Measurements from ENCODE around the gene OR4F15.
"Not testable (repeated sequence)": the region's sequence is repeated elsewhere in the genome, so short reads cannot be mapped to it uniquely, and the experiment has no call there.

Gene OR4F15, protein sequence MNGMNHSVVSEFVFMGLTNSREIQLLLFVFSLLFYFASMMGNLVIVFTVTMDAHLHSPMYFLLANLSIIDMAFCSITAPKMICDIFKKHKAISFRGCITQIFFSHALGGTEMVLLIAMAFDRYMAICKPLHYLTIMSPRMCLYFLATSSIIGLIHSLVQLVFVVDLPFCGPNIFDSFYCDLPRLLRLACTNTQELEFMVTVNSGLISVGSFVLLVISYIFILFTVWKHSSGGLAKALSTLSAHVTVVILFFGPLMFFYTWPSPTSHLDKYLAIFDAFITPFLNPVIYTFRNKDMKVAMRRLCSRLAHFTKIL

GRCh38 chr15:101811902-101812301, at the start of gene OR4F15:
TSS of gene OR4F15 (plus strand) at chr15:101812202. CDS start at chr15:101818187, 5,985 bp downstream.
- FAIRE-seq, result no peak
- DNase-seq (ENCODE audit: insufficient read length, low spot score), result no peak

DNA sequence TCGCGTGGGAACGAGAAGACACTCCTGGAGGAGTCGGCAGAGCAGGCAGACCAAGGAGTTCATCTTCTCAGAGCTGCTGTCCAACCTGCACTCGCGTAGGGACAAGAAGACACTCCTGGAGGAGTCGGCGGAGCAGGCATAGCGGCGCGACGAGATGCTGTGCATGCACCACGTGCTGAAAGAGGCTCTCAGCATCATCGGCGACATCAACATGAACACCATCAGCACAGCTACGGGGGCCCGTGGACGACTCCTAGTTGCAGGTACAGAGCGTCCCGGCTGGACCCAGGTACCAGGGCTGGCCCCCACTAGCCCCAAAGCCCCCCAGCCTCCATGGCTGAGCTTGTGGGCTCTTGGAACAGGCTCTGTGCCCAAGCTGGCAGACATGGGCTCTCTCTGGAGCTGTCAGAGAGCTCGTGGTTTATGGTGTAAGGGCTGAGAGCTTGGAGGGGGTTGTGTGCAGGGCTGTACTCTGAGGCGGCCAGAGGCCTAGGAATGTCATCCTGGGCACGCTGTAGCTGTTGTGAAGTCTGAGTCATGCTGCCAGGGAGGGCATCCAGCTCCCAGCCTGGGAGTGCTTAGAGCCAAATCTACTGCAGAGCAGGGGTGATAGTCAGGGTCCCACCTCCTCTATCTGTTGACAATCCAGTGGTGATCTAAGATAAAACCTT, 47.2 kb upstream of the OR4F15 start:
- DNase-seq (ENCODE audit: insufficient read length, low spot score); FAIRE-seq: not testable (repeated sequence)

DNA sequence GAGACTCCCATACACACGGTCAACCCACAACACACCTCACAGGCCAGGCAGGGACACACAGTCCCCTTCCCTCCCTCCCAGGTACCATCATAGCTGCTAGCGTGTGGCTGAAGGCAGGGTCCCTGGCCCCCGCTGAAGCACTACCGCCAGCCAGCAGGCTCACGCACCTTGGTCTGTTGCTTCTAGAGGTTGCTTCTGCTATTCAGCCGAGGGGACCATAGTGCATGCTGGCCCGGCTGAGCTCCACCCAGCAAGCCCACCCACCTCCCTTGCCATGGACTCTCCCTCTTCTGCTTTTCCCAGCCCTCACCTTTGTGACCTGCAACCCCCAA, 46.7 kb upstream of the OR4F15 start:
- FAIRE-seq; DNase-seq (ENCODE audit: insufficient read length, low spot score): not testable (repeated sequence)

DNA sequence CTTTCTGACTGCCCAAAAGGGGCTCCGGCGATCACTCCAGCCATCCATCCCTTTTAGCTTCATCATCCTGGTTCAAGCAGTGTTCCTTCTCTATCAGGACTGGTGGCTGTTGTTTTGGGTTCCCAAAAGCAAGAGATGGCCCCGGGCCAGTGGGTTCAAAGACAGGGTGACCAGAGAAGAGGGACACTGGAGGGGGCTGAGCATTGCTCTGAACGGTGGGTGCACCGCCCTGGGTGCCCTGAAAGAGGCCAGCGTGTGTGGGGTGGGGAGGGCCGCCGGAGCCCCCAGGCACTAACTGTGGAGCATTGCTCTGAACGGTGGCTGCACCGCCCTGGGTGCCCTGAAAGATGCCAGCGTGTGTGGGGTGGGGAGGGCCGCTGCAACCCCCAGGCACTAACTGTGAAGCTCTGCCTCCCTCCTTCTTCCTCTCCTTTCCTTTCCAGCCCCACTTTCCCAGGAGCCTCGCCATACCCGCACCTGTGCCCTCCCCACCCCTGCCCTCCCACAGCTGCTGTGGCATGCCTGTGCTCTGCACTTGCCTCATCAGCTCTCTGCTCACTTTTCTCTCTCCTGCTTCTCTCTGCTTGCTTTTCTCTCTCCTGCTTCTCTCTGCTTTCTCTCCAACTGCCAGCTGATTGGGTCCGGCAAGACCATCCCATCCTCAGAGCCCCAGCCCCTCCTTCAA, 46.1 kb upstream of the OR4F15 start:
- FAIRE-seq (no peak), DNase-seq (ENCODE audit: insufficient read length, low spot score) (no peak)

DNA sequence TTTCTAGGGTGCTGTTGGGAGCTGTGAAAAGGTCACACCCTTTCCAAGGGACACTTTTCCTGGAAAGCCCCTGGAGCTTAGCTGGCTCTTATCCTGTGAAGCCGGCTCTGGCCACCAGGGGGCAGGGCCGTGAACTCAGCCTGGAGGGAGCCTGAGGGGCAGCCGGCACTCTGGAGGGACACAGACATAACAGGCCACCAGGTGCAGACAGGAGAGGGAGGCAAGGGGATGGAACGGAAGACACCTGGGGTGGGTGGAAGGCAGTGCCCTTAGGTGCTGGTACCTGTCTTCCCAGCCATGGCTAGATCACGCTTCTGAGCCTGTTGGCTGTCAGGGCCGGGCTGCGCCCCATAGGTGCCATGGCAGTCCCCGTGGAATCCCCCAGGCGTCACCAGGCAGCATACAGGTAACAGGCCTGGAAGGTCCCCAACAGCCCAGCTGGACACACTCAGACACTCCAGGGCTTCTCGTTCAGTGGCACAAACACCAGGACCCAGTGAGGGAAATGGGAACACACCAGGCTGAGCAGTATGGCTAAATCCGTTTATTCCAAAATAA, 44.8 kb upstream of the OR4F15 start:
- peak; percentile 31 for FAIRE-seq
- not testable (repeated sequence) for DNase-seq (ENCODE audit: insufficient read length, low spot score)

DNA sequence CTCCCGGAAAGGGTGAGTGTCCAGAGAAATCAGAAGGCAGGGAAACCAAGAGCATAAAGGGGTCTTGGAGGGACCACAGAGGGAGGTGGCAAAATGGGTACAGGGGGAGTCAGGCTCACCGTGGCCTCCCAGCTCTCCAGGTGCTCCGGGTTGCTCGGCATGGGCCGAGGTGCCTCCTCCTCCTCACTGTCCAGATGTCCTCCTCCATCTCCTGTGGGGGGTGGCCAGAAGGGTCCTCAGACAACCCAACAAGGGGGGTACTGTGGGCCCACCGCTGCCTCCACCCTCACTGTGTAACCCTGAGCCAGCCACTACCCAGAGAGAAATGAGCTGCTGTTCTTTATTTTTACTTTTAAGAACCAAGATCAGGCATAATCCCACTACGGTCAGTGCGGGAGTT, 39.1 kb upstream of the OR4F15 start:
- DNase-seq (ENCODE audit: insufficient read length, low spot score) (no peak), FAIRE-seq (no peak)

GRCh38 chr15:101773496-101774100, 38.4 kb upstream of the OR4F15 start:
- no peak for DNase-seq (ENCODE audit: insufficient read length, low spot score)
- no peak for FAIRE-seq

GRCh38 chr15:101775136-101775535, 36.9 kb upstream of the OR4F15 start:
- DNase-seq (ENCODE audit: insufficient read length, low spot score) (no peak), FAIRE-seq (no peak)

GRCh38 chr15:101778576-101778975, 33.4 kb upstream of the OR4F15 start:
- FAIRE-seq, result not testable (repeated sequence)

DNA sequence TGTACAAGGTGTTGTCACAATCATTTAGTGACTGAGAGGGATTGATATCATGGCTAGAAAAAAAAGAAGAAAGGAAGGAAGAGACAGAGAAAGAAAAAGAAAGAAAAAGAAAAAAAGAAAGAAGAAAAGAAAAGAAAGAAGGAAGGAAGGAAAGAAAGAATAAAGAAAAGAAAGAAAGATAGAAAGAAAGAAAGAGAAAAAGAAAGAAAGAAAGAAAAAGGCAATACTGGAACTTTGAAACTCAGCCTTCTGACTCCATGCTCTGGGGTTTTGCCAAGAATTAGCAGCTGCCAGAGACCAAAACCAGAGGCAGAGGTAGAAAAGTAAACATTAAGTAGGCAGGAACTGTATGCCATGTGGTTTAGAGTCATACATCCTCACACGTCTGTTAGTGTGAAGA, 31.8 kb upstream of the OR4F15 start:
- not testable (repeated sequence) for FAIRE-seq; DNase-seq (ENCODE audit: insufficient read length, low spot score)

More at GRCh38 chr15:101778576-101778975, 33.4 kb upstream of the OR4F15 start:
- DNase-seq (ENCODE audit: insufficient read length, low spot score), result not testable (repeated sequence)

GRCh38 chr15:101781928-101782327, 30.1 kb upstream of the OR4F15 start:
- FAIRE-seq (no peak), DNase-seq (ENCODE audit: insufficient read length, low spot score) (no peak)

DNA sequence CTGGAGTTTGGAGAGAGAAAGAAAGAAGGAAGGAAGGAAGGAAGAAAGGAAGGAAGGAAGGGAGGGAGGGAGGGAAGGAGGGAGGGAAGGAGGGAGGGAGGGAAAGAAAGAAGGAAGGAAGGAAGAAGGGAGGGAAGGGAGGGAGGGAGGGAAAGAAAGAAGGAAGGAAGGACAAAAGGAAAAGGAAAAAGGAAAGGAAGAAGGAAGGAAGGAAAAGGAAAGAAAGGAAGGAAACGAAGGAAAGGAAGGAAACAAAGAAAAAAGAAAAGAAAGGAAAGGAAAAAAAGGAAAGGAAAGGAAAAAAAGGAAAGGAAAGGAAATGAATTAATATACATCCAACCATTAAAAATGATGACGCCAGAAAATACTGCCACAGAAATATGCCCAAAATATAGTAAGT, 27.4 kb upstream of the OR4F15 start:
- DNase-seq (ENCODE audit: insufficient read length, low spot score) (no peak), FAIRE-seq (no peak)

DNA sequence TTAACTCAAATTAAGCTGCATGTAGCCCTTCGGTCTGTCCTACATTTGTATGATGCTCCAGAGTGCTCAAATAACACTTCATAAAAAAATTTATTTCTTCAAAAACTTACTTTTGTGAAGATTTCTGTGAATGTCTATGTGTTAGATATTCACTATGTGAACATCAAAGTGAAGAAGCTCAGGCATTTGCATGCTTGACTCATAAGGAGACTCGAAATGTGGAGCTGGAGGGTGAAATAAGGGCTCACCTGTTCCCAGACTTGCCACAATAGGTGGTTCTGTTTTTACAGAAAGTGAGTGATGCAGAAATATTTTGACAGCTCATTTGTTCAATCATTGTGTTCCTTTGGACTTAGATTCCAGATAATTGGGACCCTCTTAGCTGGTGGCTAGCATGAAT, 25.6 kb upstream of the OR4F15 start:
- not testable (repeated sequence) for FAIRE-seq; DNase-seq (ENCODE audit: insufficient read length, low spot score)

- DNase-seq (ENCODE audit: insufficient read length, low spot score); FAIRE-seq: not testable (repeated sequence)
These were observed 24.0 kb upstream of the OR4F15 start for GRCh38 chr15:101788001-101788400.

DNA sequence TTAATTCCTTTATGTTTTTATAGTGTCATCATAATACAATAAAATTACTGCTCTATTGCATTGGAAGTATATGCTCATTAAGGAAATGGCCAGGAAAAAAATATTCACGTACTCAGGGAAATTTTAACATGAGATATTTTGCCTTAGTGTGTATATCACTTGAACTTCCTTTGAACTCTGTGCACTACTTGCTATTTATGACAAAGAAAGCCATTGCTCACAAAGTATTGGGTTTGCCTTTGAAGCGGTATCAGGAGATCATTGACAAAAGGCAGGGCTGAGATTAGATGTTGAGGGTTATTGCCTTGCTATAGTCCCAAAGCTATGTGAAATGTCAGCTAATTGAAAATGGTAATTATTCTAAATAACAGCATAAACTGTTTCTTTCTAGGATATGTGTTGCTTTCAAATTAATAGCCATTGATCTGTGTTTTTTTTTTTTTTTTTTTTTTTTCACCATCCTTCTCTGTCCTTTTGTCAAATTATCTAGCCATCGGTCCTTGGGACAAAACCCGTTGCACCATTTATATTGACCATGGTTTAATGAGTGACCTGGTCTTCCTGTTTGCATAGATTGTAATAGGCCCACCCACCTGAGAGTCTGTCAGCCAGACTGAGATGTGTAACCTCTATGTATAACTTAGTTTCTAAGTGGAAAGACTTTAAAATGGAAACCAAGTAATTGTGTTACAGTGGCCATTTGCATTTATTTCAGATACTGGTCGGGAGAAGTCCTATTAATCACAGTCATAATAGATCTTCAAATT, 23.3 kb upstream of the OR4F15 start:
- DNase-seq (ENCODE audit: insufficient read length, low spot score); FAIRE-seq: not testable (repeated sequence)

DNA sequence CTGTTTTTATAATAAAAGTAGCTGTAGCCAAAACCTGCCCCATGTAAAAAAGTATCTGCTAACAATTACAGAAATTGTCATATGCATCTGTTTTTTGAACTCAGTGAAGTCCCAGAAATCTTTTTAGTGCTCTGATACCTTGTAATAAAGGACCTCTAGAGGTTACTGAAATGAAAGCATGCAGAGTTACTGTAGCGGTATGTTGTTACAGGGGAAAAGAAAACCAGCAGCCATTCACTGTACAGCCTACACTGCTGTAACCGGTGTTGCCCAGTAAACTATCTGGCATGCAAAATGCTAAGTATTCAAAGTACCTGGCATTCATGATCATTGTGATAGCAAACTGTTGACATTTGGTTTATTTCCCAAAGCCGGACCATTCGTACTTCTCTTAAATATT, 21.3 kb upstream of the OR4F15 start:
- not testable (repeated sequence) for DNase-seq (ENCODE audit: insufficient read length, low spot score); FAIRE-seq

DNA sequence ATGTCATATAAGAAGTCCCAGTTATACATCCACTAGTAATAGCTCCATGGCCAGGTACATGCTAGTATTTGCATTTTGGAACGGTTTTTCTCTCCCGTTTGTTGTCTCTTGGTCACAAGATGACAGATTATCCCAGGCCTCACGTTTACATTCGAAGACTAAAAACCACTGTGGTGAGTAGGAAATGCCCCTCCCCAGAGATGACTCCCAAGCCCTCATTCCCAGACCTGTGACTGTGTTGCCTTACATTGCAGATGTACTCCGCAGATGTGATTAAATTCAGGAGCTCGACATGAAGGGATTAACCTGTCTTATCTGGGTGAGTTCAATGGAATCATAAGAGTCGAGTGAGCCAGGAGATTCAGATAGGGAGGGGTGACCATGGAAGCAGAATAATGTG, 18.0 kb upstream of the OR4F15 start:
- not testable (repeated sequence) for DNase-seq (ENCODE audit: insufficient read length, low spot score); FAIRE-seq

DNA sequence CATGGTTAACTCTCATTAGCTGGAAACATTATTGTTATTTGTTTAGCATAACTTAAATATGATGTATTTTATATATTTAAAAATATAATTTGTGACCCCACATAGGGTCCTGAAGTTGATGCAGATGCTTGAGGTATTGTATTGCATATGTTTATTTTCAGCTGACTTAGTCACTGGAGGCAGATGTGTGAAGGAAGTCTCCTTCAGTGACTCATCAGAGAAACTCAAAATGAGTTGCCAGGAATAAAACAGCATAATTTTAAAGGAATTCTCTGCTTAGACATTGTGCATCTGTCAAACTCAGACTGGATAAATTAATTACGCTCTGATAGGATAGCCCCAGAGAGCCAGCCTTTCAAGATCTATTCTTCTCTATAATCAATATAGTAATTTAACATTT, 16.5 kb upstream of the OR4F15 start:
- DNase-seq (ENCODE audit: insufficient read length, low spot score) (no peak), FAIRE-seq (no peak)

DNA sequence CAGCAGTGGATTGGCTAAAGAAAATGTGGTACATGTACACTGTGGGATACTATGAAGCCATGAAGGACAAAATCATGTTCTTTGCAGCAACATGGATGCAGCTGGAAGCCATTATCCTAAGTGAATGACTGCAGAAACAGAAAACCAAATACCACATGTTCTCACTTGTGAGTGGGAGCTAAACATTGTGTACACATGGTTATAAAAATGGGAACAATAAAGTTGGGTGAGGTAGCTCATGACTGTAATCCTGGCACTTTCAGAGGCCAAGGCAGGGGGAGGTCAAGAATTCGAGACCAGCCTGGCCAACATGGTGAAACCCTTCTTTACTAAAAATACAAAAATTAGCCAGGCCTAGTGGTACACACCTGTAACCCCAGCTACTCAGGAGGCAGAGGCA, 12.3 kb upstream of the OR4F15 start:
- DNase-seq (ENCODE audit: insufficient read length, low spot score) (no peak), FAIRE-seq (no peak)

DNA sequence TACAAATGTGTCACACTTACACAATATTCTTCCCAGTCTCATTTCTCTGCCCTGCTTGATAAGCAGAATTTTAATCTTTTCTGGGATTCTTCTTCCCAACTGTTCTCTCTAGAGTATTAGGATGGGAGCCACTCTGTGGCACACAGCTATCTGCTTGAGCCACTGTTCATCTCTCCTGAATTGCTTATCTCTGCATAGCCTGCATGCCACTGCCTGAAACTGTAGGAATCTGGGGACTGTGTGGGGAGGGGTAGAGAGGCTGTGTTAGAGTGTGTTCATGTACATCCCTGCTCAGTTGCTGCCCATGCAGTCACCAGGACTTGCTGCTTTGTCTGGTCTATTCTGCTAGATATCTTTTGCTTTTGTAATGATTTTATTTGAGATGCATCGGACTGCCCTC, 11.0 kb upstream of the OR4F15 start:
- FAIRE-seq (no peak), DNase-seq (ENCODE audit: insufficient read length, low spot score) (no peak)
